ENCODE measurements around the gene PILRB. TPM values are rescaled to one million over a fixed set of nuclear protein-coding genes. Genes with fewer than 3 reads are reported as not detected.

The PILRB gene
- polyA plus RNA-seq, 1 donor from 2014 or later: 222 TPM

DNA sequence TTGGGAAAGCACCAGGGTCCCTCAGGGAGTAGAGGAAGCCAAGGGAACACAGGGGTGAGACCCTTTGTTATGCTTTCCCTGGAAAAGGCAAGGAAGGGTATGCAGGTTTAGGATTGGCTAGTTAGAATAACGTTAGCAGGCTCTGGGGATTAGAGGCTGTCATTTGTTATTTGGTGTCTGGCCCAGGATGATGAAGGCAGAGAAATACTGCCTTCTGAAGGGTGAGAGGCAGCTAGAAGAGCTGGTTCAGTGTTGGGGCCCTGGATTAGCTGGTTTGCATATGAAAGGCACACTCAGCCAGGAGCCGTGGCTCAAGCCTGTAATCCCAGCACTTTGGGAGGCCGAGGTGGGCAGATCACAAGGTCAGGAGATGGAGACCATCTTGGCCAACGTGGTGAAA is 12.4 kb downstream of the PILRB start:
- Histone ChIP-seq H3K36me3 (ENCODE audit: insufficient read depth, low read length) (no peaks in the 10 kb centered on the region), H3K9ac (ENCODE audit: low read length) (no peak overlapping the region), H2AFZ (ENCODE audit: low read depth, low read length) (no peak overlapping the region), H3K4me3 (ENCODE audit: low read length) (no peak overlapping the region), H3K4me2 (ENCODE audit: low read length) (no peak overlapping the region), H3K27ac (ENCODE audit: low read length) (no peak overlapping the region), H3K27me3 (ENCODE audit: insufficient read depth, low read depth, low read length) (no peaks in the 10 kb centered on the region), H3K9me2 (ENCODE audit: insufficient read depth, low read length) (no peaks in the 10 kb centered on the region), H3F3A (ENCODE audit: insufficient read depth, low read length, poor library complexity, severe bottlenecking) (no peaks in the 10 kb centered on the region), H4K20me1 (ENCODE audit: insufficient read depth) (no peaks in the 10 kb centered on the region), H3K9me3 (ENCODE audit: low read length) (no peaks in the 10 kb centered on the region), H3K79me2 (replicated peaks; ENCODE audit: insufficient read depth, low read length) (no peaks in the 10 kb centered on the region)
- no peak for TF ChIP-seq RAD21 (conservative IDR thresholded peaks at IDR 0.05)
- no peak for TF ChIP-seq REST (IDR thresholded peaks at IDR 0.05; ENCODE audit: borderline replicate concordance)
- no peak for TF ChIP-seq POLR2AphosphoS5 (IDR thresholded peaks at IDR 0.05)

GRCh38 chr7:100370746-100371145 is 12.8 kb downstream of the PILRB start:
- Histone ChIP-seq H3K4me2 (ENCODE audit: low read length) (no peak overlapping the region), H3K9ac (ENCODE audit: low read length) (no peak overlapping the region), H4K20me1 (ENCODE audit: insufficient read depth) (no peaks in the 10 kb centered on the region), H3K9me2 (ENCODE audit: insufficient read depth, low read length) (no peaks in the 10 kb centered on the region), H3K9me3 (ENCODE audit: low read length) (no peaks in the 10 kb centered on the region), H3K27ac (ENCODE audit: low read length) (no peak overlapping the region), H3K27me3 (ENCODE audit: insufficient read depth, low read depth, low read length) (no peaks in the 10 kb centered on the region), H2AFZ (ENCODE audit: low read depth, low read length) (no peak overlapping the region), H3K36me3 (ENCODE audit: insufficient read depth, low read length) (no peaks in the 10 kb centered on the region), H3F3A (ENCODE audit: insufficient read depth, low read length, poor library complexity, severe bottlenecking) (no peaks in the 10 kb centered on the region), H3K79me2 (replicated peaks; ENCODE audit: insufficient read depth, low read length) (no peaks in the 10 kb centered on the region), H3K4me3 (ENCODE audit: low read length) (no peak overlapping the region)
- TF ChIP-seq CTCF (IDR thresholded peaks at IDR 0.05; ENCODE audit: poor library complexity, severe bottlenecking) (no peak), SMC3 (conservative IDR thresholded peaks at IDR 0.05; ENCODE audit: poor library complexity) (no peak), EP300 (conservative IDR thresholded peaks at IDR 0.05; ENCODE audit: poor library complexity, severe bottlenecking) (no peak), EZH2 (IDR thresholded peaks at IDR 0.05; ENCODE audit: borderline replicate concordance, insufficient read depth, low read length, poor library complexity, severe bottlenecking) (no peak), TAF1 (IDR thresholded peaks at IDR 0.05; ENCODE audit: low read depth) (no peak), POLR2AphosphoS5 (IDR thresholded peaks at IDR 0.05) (no peak), MXI1 (conservative IDR thresholded peaks at IDR 0.05; ENCODE audit: poor library complexity, severe bottlenecking) (no peak), RAD21 (conservative IDR thresholded peaks at IDR 0.05) (no peak), REST (IDR thresholded peaks at IDR 0.05; ENCODE audit: borderline replicate concordance) (no peak)

All from neural cell (in vitro differentiated cells).